Body of pancreas (tissue), 4 donors: ENCODE measurements around the gene PGAP3. TPM values are rescaled to one million over a fixed set of nuclear protein-coding genes. Genes with fewer than 3 reads are reported as not detected.

Experiments used
- ATAC-seq: fragments of 150-250 bp; one replicate; pipeline ENCODE4 v1.9.1; 2016
- DNase-seq, 4 donors: peaks; one replicate each; pipeline ENCODE4 v3.0.0-alpha.2; 2019
- H3K27ac ChIP-seq, 4 donors: fragments of 200-600 bp; sonication (generic); 1 replicate in 3 of 4; 2 replicates in 1 of 4; pipeline versions ENCODE4 v1.5.1 to v1.6.1; 2016 to 2019; ENCODE audit warnings: mild to moderate bottlenecking in 1 of 4, mixed read lengths in 1 of 4, moderate library complexity in 1 of 4
- H3K27me3 ChIP-seq, 2 donors: fragments of 200-600 bp; sonication (generic); one replicate each; pipeline ENCODE4 v1.6.0; 2016; ENCODE audit warnings: mild to moderate bottlenecking in 1 of 2
- H3K36me3 ChIP-seq, 2 donors: fragments of 200-600 bp; sonication (generic); replicated peaks in 1 of 2; 2 replicates each; pipeline ENCODE4 v1.5.1; 2016; ENCODE audit warnings: low read depth in 2 of 2; ENCODE audit not compliant: insufficient read depth in 1 of 2
- H3K4me1 ChIP-seq: fragments of 200-600 bp; sonication (generic); one replicate; pipeline ENCODE4 v1.6.0; 2016
- H3K4me3 ChIP-seq, 2 donors: fragments of 200-600 bp; sonication (generic); 1 replicate in 1 of 2; 2 replicates in 1 of 2; pipeline ENCODE4 v1.5.1; 2016 to 2019
- H3K9me3 ChIP-seq, 3 donors: fragments of 200-600 bp; sonication (generic); 1 replicate in 2 of 3; 2 replicates in 1 of 3; pipeline ENCODE4 v1.5.1; 2016
- POLR2A ChIP-seq, 3 donors: fragments of 450-650 bp; IDR thresholded peaks; one replicate each; pipeline ENCODE4 v1.6.1; 2016; ENCODE audit warnings: antibody characterized with exemption in 3 of 3, mild to moderate bottlenecking in 2 of 3
- WGBS, 2 donors: methylation state at CpG; one replicate each; pipeline ENCODE4 v1.1.5; 2017; 5-methylcytosine and 5-hydroxymethylcytosine counted together
- intact Hi-C: fragments of 100-400 bp; cut with DNase I; formaldehyde crosslinking; loops from one replicate; pipeline ENCODE4 v1.15.1; 2023
- total RNA-seq, 2 donors: library from RNA; depleted of rRNA; stranded (reverse); fragments of >200 nt; gene quantifications; one replicate each; pipeline ENCODE4 v1.1.0, GENCODE V29; 2016
- TF ChIP-seq, protein P1 (sequence below), 7 experiments: fragments of 450-650 bp in 4 of 7; fragments of 200-600 bp in 3 of 7; sonication (generic) in 3 of 7; IDR thresholded peaks; one replicate each; pipeline ENCODE4 v1.5.1; 2016 to 2019; ENCODE audit warnings: antibody characterized with exemption in 7 of 7

Gene PGAP3
- total RNA-seq, 2 donors from 2014 or later = 13.8 to 33.2 TPM

DNA sequence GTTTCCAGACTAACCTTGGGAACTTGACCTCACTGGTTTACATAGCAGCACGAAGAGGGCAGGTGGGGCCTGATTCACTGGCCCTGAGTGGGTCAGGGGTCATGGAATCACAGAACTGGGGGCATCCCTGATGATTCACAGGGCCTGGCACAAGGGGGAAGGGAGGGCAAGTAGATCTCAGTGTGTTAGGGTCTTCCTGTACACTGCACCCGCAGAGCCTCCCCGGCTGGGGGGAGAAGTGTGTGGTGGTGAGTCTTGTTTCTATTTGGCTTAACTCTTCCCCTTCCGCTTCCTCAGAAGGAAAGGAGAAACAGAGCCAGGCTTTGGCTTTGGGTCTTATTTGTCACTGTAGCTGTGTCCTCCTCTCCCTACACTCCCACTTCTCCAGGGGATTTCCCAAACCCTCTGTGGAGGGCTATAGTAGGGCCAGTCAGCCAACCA lies 47.2 kb downstream of the PGAP3 start:
- ATAC-seq (no peak), DNase-seq (no peak)
- H3K27ac ChIP-seq = no peak overlapping the region
- no peaks in the 10 kb centered on the region for H3K27me3 ChIP-seq
- H3K4me1 ChIP-seq = peaks cover 57% of the 10 kb centered on the region
- 43 to 56% methylated on average over 4 of the region's 4 CpGs for WGBS, 2 donors
- H3K36me3 ChIP-seq = no peaks in the 10 kb centered on the region
- H3K9me3 ChIP-seq = no peaks in the 10 kb centered on the region
- no peak for TF ChIP-seq POLR2A (IDR thresholded peaks at IDR 0.05)
- TF ChIP-seq, protein P1, sequence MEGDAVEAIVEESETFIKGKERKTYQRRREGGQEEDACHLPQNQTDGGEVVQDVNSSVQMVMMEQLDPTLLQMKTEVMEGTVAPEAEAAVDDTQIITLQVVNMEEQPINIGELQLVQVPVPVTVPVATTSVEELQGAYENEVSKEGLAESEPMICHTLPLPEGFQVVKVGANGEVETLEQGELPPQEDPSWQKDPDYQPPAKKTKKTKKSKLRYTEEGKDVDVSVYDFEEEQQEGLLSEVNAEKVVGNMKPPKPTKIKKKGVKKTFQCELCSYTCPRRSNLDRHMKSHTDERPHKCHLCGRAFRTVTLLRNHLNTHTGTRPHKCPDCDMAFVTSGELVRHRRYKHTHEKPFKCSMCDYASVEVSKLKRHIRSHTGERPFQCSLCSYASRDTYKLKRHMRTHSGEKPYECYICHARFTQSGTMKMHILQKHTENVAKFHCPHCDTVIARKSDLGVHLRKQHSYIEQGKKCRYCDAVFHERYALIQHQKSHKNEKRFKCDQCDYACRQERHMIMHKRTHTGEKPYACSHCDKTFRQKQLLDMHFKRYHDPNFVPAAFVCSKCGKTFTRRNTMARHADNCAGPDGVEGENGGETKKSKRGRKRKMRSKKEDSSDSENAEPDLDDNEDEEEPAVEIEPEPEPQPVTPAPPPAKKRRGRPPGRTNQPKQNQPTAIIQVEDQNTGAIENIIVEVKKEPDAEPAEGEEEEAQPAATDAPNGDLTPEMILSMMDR (IDR thresholded peaks at IDR 0.05) = no peak
- intact Hi-C loops = no loop called here
- H3K4me3 ChIP-seq = no peak overlapping the region

DNA sequence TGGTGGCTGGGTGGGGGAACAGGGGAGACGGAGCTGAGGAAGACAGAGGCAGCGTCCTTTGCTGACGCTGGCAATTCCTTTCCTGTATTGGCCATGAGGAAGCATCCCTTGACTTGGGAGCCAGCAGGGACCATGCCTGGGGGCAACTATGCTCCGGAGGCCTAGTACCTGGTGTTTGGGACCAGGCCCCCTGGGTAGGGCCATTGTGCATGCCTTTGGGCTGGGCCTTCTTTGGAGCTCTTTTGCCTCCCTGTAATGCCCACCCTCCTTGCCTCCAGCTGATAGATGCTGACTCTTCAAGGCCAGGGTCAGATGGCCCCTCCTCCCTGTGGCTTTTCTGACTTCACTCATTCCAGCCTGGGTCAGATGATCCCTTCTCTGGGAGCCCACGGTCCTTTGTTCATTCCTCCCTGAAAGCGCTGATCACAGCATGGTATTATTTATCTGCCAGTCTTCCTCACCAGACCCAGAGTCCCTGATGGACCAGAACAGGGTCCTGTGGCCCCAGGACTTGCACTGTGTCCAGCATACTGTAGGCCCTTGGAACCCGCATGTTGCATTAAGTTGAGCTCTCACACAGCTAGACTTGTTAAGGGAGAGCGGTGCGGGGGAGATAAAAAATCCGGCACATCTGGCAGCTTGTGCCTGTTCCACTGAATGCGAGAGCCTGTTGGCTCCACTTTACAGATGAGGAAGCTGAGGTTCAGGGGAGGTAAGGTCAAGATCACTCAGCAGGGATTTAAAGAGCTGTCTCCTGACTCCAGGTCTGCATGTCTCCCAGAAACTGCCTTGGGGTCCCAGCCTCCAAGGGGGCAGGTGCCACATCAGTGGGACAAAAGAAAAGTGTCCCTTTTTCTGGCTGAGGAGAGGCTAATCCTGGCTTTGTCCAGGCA lies 48.0 kb downstream of the PGAP3 start:
- WGBS, 2 donors = 84 to 85% methylated on average over 11 of the region's 11 CpGs
- intact Hi-C loops = no loop called here
- TF ChIP-seq, protein P1 (IDR thresholded peaks at IDR 0.05) = no peak
- no peak for TF ChIP-seq POLR2A (IDR thresholded peaks at IDR 0.05)
- DNase-seq = no peak
- no peak overlapping the region for H3K4me3 ChIP-seq
- no peak for ATAC-seq
- H3K36me3 ChIP-seq = no peaks in the 10 kb centered on the region
- no peak overlapping the region for H3K27ac ChIP-seq
- no peaks in the 10 kb centered on the region for H3K9me3 ChIP-seq
- no peaks in the 10 kb centered on the region for H3K27me3 ChIP-seq
- H3K4me1 ChIP-seq = peaks cover 58% of the 10 kb centered on the region

DNA sequence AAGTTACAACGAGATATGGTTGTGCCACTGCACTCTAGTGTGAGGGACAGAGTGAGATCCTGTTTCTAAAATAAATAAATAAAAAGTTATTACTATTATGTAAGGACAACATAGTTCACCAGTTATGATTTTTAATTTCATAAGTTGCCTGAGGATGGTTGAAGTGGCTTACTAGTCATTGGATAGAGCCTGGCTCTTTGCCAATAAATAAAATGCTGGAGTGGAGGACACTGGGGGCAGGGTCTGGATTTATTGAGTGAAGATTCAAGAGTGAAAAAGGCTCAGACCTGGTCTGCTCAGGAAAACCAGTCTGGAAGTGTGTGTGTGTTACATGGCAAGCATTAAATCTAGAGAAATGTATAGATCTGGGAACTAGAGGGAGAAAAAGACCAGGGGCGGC lies 48.8 kb downstream of the PGAP3 start:
- H3K4me3 ChIP-seq = no peak overlapping the region
- WGBS, 2 donors = 77 to 90% methylated on average over 2 of the region's 2 CpGs

DNA sequence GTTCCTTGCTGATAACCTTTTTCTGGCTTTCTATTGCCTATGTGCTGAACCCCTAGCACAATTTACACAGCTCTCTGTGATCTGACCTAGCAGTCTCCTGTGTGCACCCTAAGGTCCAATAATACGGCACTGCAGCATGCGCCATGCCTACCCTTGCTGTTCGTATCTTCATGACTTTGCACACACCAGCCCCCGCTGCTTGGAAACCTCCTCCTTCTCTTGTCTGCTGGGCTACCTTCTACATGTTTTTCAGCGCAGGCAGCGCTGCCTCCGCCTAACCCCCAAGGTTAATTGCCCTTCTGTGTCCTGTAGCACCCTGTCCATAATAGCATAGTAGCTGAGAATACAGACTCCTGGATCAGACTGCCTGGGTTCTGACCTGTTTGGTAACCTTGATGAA lies 49.5 kb downstream of the PGAP3 start:
- no peak overlapping the region for H3K4me3 ChIP-seq
- intact Hi-C loops = no loop called here
- H3K36me3 ChIP-seq = no peaks in the 10 kb centered on the region
- DNase-seq (no peak), ATAC-seq (no peak)
- WGBS, 2 donors = 85 to 92% methylated on average over 7 of the region's 7 CpGs
- H3K27ac ChIP-seq = no peak overlapping the region
- no peaks in the 10 kb centered on the region for H3K9me3 ChIP-seq
- TF ChIP-seq POLR2A (IDR thresholded peaks at IDR 0.05) = no peak
- TF ChIP-seq, protein P1 (IDR thresholded peaks at IDR 0.05) = no peak
- peaks cover 73% of the 10 kb centered on the region for H3K4me1 ChIP-seq
- no peaks in the 10 kb centered on the region for H3K27me3 ChIP-seq

More for the DNA sequence above, 48.8 kb downstream of the PGAP3 start:
- DNase-seq (no peak), ATAC-seq (no peak)
- no peak for TF ChIP-seq POLR2A (IDR thresholded peaks at IDR 0.05)
- TF ChIP-seq, protein P1 (IDR thresholded peaks at IDR 0.05) = no peak
- H3K27ac ChIP-seq = no peak overlapping the region
- H3K4me1 ChIP-seq = peaks cover 66% of the 10 kb centered on the region
- H3K9me3 ChIP-seq = no peaks in the 10 kb centered on the region
- intact Hi-C loops = no loop called here
- H3K27me3 ChIP-seq = no peaks in the 10 kb centered on the region
- no peaks in the 10 kb centered on the region for H3K36me3 ChIP-seq
